ENCODE data around the gene ACTMAP. TPM values are rescaled to one million over a fixed set of nuclear protein-coding genes. Genes with fewer than 3 reads are reported as not detected.
A peak's percentile ranks its signal among the peaks of the same experiment; 100 is the strongest.

ACTMAP gene
- polyA plus RNA-seq, 3 donors: 4.3 to 13.0 (median 8.5) TPM

GRCh38 chr19:40742477-40742876, 7.8 kb downstream of the ACTMAP start:
- Mint-ChIP-seq H3K9me3 (peaks cover 0 to 3% (median 0%) of the 10 kb centered on the region in 7 donors), H3K36me3 (peaks cover 32 to 49% of the 10 kb centered on the region in 2 donors), H3K27ac (peak overlapping the region in 1 of 7 donors; percentile 8), H3K4me1 (peaks cover 6% of the 10 kb centered on the region), H3K4me3 (no peak overlapping the region), H3K27me3 (ENCODE audit: low read depth in 3 of 3) (peaks cover 0 to 1% (median 0%) of the 10 kb centered on the region in 3 donors)
- peak overlapping the region in 1 of 2 donors; percentile 36 for H3K27ac ChIP-seq (ENCODE audit: low read depth in 1 of 2, low read length in 2 of 2)
- no peak overlapping the region for H3K4me3 ChIP-seq (replicated peaks in 1 of 3; ENCODE audit: low read depth in 2 of 3, low read length in 3 of 3)
- no peaks in the 10 kb centered on the region for H3K27me3 ChIP-seq (ENCODE audit: control insufficient read depth in 2 of 2, insufficient read depth in 2 of 2, low read length in 2 of 2)
- H3K9me3 ChIP-seq (replicated peaks in 1 of 2; ENCODE audit: control insufficient read depth in 1 of 2, insufficient read depth in 1 of 2, low read length in 2 of 2): no peaks in the 10 kb centered on the region
- TF ChIP-seq CTCF (IDR thresholded peaks at IDR 0.05): no peak
- no peak for DNase-seq
- 98% methylated on average over 16 of the region's 17 CpGs for WGBS (ENCODE audit: insufficient coverage)
- intact Hi-C loops (cut with micrococcal nuclease): no loop called here
- no peak overlapping the region for H3K9ac ChIP-seq (ENCODE audit: insufficient read depth, low read length, poor library complexity, severe bottlenecking)
- H3K4me2 ChIP-seq (replicated peaks; ENCODE audit: extremely low read depth, low read length, poor library complexity, severe bottlenecking): no peak overlapping the region
- no peak overlapping the region for H2AFZ ChIP-seq (ENCODE audit: insufficient read depth, low read depth, low read length, poor library complexity, severe bottlenecking)
- H4K20me1 ChIP-seq (ENCODE audit: insufficient read depth, low read length): no peaks in the 10 kb centered on the region
- H3K4me1 ChIP-seq (ENCODE audit: control insufficient read depth in 1 of 2, insufficient read depth in 2 of 2, low read length in 2 of 2): peaks cover 0 to under 1% of the 10 kb centered on the region in 2 donors
- H3K36me3 ChIP-seq (replicated peaks in 1 of 2; ENCODE audit: control insufficient read depth in 1 of 2, insufficient read depth in 2 of 2, low read length in 2 of 2): peaks cover 34 to 38% of the 10 kb centered on the region in 2 donors
- H3K79me2 ChIP-seq (ENCODE audit: insufficient read depth, low read length): peaks cover 5% of the 10 kb centered on the region

- 75% methylated on average over 10 of the region's 10 CpGs for WGBS (ENCODE audit: insufficient coverage)
- intact Hi-C loops (cut with micrococcal nuclease): no loop called here
- Histone ChIP-seq H4K20me1 (ENCODE audit: insufficient read depth, low read length) (no peaks in the 10 kb centered on the region), H2AFZ (ENCODE audit: insufficient read depth, low read depth, low read length, poor library complexity, severe bottlenecking) (no peak overlapping the region), H3K4me1 (ENCODE audit: control insufficient read depth in 1 of 2, insufficient read depth in 2 of 2, low read length in 2 of 2) (no peaks in the 10 kb centered on the region), H3K36me3 (replicated peaks in 1 of 2; ENCODE audit: control insufficient read depth in 1 of 2, insufficient read depth in 2 of 2, low read length in 2 of 2) (peaks cover 41 to 46% of the 10 kb centered on the region in 2 donors), H3K27me3 (ENCODE audit: control insufficient read depth in 2 of 2, insufficient read depth in 2 of 2, low read length in 2 of 2) (no peaks in the 10 kb centered on the region), H3K4me3 (replicated peaks in 1 of 3; ENCODE audit: low read depth in 2 of 3, low read length in 3 of 3) (no peak overlapping the region), H3K9me3 (replicated peaks in 1 of 2; ENCODE audit: control insufficient read depth in 1 of 2, insufficient read depth in 1 of 2, low read length in 2 of 2) (no peaks in the 10 kb centered on the region), H3K79me2 (ENCODE audit: insufficient read depth, low read length) (peaks cover under 1% of the 10 kb centered on the region), H3K27ac (ENCODE audit: low read depth in 1 of 2, low read length in 2 of 2) (peak overlapping the region in 1 of 2 donors; percentile 36), H3K9ac (ENCODE audit: insufficient read depth, low read length, poor library complexity, severe bottlenecking) (no peak overlapping the region), H3K4me2 (replicated peaks; ENCODE audit: extremely low read depth, low read length, poor library complexity, severe bottlenecking) (no peak overlapping the region)
- Mint-ChIP-seq H3K9me3 (peaks cover 0 to 3% (median 0%) of the 10 kb centered on the region in 7 donors), H3K4me3 (no peak overlapping the region), H3K4me1 (peaks cover 6% of the 10 kb centered on the region), H3K27me3 (ENCODE audit: low read depth in 3 of 3) (peaks cover 0 to 1% (median 0%) of the 10 kb centered on the region in 3 donors), H3K36me3 (peaks cover 39 to 56% of the 10 kb centered on the region in 2 donors), H3K27ac (peak overlapping the region; percentile 5 to 77 (median 46))
- no peak for TF ChIP-seq CTCF (IDR thresholded peaks at IDR 0.05)
- peak in 1 of 3 donors; percentile 29 for DNase-seq
These were observed 8.5 kb downstream of the ACTMAP start for GRCh38 chr19:40741527-40742390.

Measured in CD14-positive monocyte (primary cell).